Measurements from ENCODE around the gene PDSS1. TPM values are rescaled to one million over a fixed set of nuclear protein-coding genes. Genes with fewer than 3 reads are reported as not detected.
A peak's percentile ranks its signal among the peaks of the same experiment; 100 is the strongest.
"Not testable (repeated sequence)": the region's sequence is repeated elsewhere in the genome, so short reads cannot be mapped to it uniquely, and the experiment has no call there.

Gene PDSS1
- total RNA-seq, 1 donor from 2014 or later = 14.1 TPM

DNA sequence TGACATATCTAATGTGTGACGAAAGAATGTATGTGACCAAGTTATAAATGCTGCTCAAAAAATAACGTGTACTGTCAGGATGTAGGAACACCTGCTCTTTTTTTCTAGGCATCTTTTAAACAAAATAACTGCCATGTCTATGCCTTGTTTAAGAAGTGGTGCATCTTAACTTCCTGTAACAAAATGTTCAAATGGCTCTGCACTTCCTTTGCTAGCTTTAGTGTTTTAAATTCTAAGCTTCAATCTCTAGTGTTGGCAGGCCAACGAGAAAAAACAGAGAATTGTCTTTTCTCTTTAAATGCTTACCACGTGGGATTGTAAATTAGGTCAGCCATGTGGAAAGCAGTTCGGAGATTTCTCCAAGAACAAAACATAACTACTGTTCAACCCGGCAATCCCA, 14.6 kb upstream of the PDSS1 start:
- no peaks in the 10 kb centered on the region for H3K36me3 Mint-ChIP-seq
- H3K27me3 Mint-ChIP-seq = peaks cover 10% of the 10 kb centered on the region
- no peaks in the 10 kb centered on the region for H3K9me3 Mint-ChIP-seq
- H3K4me3 Mint-ChIP-seq = no peak overlapping the region
- no peaks in the 10 kb centered on the region for H3K4me1 Mint-ChIP-seq (ENCODE audit: unreplicated experiment)
- no peak overlapping the region for H3K27ac Mint-ChIP-seq
- TF ChIP-seq, protein P1, sequence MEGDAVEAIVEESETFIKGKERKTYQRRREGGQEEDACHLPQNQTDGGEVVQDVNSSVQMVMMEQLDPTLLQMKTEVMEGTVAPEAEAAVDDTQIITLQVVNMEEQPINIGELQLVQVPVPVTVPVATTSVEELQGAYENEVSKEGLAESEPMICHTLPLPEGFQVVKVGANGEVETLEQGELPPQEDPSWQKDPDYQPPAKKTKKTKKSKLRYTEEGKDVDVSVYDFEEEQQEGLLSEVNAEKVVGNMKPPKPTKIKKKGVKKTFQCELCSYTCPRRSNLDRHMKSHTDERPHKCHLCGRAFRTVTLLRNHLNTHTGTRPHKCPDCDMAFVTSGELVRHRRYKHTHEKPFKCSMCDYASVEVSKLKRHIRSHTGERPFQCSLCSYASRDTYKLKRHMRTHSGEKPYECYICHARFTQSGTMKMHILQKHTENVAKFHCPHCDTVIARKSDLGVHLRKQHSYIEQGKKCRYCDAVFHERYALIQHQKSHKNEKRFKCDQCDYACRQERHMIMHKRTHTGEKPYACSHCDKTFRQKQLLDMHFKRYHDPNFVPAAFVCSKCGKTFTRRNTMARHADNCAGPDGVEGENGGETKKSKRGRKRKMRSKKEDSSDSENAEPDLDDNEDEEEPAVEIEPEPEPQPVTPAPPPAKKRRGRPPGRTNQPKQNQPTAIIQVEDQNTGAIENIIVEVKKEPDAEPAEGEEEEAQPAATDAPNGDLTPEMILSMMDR (conservative IDR thresholded peaks at IDR 0.05) = no peak
- DNase-seq (ENCODE audit: extremely low spot score, unreplicated experiment) = no peak

DNA sequence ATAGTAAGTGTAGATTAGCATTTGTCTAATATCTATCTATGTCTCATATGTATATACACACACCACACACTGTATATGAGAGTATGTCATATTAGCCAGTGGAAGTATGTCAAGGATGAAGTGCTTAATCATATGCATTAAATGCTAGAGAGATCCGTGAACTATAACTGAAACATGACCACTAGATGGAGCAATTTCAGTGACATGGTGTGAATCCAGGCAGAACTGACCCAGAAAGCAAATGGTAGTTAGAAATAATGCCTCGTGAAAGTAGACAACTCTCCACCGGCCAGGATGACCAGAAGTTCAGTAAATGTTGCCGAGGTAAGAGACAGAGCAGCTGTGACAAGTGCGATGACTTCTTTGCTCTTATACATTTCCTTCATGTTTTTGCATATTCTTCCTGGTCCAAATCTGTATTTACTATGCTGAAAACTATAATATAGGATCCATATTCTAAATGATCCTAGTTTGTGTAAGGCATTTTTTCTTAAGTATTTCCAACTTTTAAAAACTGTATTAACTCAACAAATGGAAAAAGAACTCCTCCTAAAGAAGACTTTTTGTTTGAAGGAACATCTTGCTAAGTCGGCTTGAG, 12.7 kb upstream of the PDSS1 start:
- not testable (repeated sequence) for DNase-seq (ENCODE audit: extremely low spot score, unreplicated experiment); H3K27ac Mint-ChIP-seq; H3K9me3 Mint-ChIP-seq; H3K4me1 Mint-ChIP-seq (ENCODE audit: unreplicated experiment); H3K4me3 Mint-ChIP-seq; H3K36me3 Mint-ChIP-seq
- peaks cover 19% of the 10 kb centered on the region for H3K27me3 Mint-ChIP-seq
- TF ChIP-seq, protein P1 (conservative IDR thresholded peaks at IDR 0.05) = peak; percentile 78

DNA sequence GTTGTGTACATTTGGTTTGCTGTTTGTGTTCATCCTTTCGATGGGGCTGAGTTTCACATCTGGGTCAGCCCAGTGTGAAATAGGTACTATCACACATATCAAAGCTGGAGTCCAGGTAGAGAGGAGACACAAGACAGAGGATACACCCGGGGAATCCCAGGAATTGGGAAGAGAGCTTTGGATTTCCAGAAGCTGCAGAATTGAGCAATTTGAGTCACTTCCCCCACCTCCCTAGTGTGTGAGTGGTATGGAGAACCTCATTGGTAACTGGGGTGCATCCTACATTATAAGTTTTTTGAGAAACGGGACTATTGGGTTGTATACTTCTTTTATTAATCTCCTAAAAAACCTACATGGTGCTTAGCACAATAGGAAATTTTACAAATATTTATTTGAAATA, 12.1 kb upstream of the PDSS1 start:
- no peak overlapping the region for H3K4me3 Mint-ChIP-seq
- H3K27ac Mint-ChIP-seq = no peak overlapping the region
- TF ChIP-seq, protein P1 (conservative IDR thresholded peaks at IDR 0.05) = no peak

DNA sequence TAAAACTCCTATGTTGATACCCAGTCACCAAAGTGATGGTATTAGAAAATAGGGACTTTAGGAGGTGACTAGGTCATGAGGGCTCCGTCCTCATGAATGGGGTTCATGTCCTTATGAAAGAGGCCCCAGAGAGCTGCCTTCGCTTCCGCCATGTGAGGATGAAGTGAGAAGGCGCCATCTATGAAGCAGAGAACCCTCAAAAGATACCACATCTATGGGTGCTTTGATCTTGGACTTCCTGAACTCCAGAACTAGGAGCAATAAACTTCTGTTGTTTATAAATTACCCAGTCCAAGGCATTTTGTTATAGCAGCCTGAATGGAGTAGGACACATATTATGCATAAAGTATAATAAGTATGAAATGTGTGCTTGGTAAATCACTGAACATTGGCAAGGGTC, 8.1 kb upstream of the PDSS1 start:
- H3K9me3 Mint-ChIP-seq = no peaks in the 10 kb centered on the region
- H3K36me3 Mint-ChIP-seq = no peaks in the 10 kb centered on the region
- H3K27me3 Mint-ChIP-seq = peaks cover 35% of the 10 kb centered on the region
- TF ChIP-seq, protein P1 (conservative IDR thresholded peaks at IDR 0.05) = no peak
- no peaks in the 10 kb centered on the region for H3K4me1 Mint-ChIP-seq (ENCODE audit: unreplicated experiment)
- H3K4me3 Mint-ChIP-seq = no peak overlapping the region
- no peak for DNase-seq (ENCODE audit: extremely low spot score, unreplicated experiment)
- H3K27ac Mint-ChIP-seq = no peak overlapping the region

More for the DNA sequence above, 12.1 kb upstream of the PDSS1 start:
- Mint-ChIP-seq H3K9me3 (no peaks in the 10 kb centered on the region), H3K4me1 (ENCODE audit: unreplicated experiment) (no peaks in the 10 kb centered on the region), H3K27me3 (peaks cover 20% of the 10 kb centered on the region), H3K36me3 (no peaks in the 10 kb centered on the region)
- no peak for DNase-seq (ENCODE audit: extremely low spot score, unreplicated experiment)

DNA sequence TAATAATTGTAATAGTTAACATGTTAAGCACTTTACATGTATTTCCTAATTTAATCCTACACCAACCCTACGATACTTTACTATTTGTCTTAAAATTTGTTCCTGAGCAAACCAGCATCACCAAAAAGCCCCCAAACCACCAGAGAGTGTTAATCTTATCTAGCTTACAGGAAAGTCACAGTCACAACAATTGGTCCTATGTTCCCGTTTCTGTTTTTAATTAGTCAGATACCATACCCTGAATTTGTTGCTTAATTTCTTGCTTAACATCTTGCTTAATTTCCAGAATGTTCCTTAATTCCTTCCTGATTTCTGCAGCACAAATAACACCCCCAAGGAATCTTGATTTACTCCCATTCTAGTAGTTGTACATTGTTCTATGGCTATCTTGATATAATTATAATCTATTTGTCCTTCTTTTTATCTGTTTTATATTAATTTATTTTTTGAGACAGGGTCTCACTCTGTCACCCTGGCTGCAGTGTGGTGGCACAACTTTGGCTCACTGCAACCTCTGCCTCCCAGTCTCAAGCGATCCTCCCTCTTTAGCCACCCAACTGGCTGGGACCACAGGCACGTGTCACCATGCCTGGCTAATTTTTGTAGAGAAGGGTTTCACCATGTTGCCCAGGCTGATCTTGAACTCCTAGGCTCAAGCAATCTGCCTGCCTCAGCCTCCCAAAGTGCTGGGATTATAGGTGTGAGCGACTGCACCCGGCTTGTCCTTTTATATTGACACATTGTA, 6.6 kb upstream of the PDSS1 start:
- TF ChIP-seq, protein P1 (conservative IDR thresholded peaks at IDR 0.05) = no peak
- no peak overlapping the region for H3K27ac Mint-ChIP-seq
- no peaks in the 10 kb centered on the region for H3K9me3 Mint-ChIP-seq
- peaks cover 37% of the 10 kb centered on the region for H3K27me3 Mint-ChIP-seq
- no peaks in the 10 kb centered on the region for H3K4me1 Mint-ChIP-seq (ENCODE audit: unreplicated experiment)
- DNase-seq (ENCODE audit: extremely low spot score, unreplicated experiment) = no peak
- H3K36me3 Mint-ChIP-seq = no peaks in the 10 kb centered on the region
- H3K4me3 Mint-ChIP-seq = no peak overlapping the region

DNA sequence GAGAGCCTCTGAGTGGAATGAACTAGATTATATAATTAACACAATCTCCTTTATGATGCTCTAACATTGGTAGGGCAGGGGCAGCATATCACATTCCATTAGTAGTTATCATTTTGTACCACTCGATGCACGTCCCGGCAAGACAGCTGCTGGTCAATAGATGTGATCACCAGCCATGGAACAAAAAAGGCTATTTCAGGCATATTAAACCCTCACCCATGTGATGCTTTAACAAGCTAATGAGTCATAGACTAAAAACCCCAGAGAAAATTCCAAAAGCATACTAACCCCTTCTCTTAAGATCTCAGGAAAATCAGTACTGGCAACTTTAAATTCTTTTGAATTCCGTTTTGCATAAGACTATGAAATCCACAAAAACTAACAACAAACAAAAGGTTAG, 3.0 kb upstream of the PDSS1 start:
- not testable (repeated sequence) for H3K36me3 Mint-ChIP-seq; H3K4me3 Mint-ChIP-seq; H3K27ac Mint-ChIP-seq; H3K9me3 Mint-ChIP-seq; DNase-seq (ENCODE audit: extremely low spot score, unreplicated experiment); H3K4me1 Mint-ChIP-seq (ENCODE audit: unreplicated experiment)
- peaks cover 26% of the 10 kb centered on the region for H3K27me3 Mint-ChIP-seq
